HTR-8/SVneo (cell line): ENCODE measurements around the gene PPP2R5B.
A peak's percentile ranks its signal among the peaks of the same experiment; 100 is the strongest.
"Not testable (repeated sequence)": the region's sequence is repeated elsewhere in the genome, so short reads cannot be mapped to it uniquely, and the experiment has no call there.

ENCODE experiments used
- DNase-seq: peaks from one replicate; pipeline ENCODE4 v3.0.0; 2011; ENCODE audit warnings: low spot score, mixed read lengths; ENCODE audit not compliant: insufficient read length
- FAIRE-seq: peaks from 2 replicates; lab custom pipeline; 2011; peaks lifted over from hg19 to GRCh38; lab: Jason Lieb, UNC

PPP2R5B gene

DNA sequence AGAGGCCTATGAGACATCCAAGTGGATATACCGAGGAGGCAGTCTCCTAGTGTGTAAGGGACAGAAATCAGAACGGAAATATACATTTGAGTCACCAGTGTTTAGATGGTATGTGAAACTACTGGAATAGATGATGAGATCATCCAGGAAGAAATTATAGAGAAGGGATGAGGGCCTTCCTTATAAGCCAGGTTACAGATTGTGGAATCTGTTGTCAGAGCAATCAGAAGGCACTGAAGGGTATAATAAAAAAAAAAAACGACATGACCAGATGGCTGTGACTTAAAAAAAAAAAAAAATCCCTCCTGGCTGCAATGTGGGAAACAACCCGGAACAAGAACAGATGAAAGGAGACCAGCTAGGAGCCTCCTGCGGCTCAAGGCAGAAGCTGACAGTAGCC is 44.7 kb downstream of the PPP2R5B start:
- DNase-seq (peak; percentile 44), FAIRE-seq (no peak)

- no peak for FAIRE-seq
- no peak for DNase-seq
Measured at GRCh38 chr11:64970731-64971151, 46.3 kb downstream of the PPP2R5B start.

- no peak for DNase-seq
- FAIRE-seq: no peak
Measured at GRCh38 chr11:64971421-64972233, 47.1 kb downstream of the PPP2R5B start, which contains the start of gene MAJIN. MAJIN (minus strand) TSS chr11:64972108; CDS start chr11:64959405, 12,703 bp downstream.

DNA sequence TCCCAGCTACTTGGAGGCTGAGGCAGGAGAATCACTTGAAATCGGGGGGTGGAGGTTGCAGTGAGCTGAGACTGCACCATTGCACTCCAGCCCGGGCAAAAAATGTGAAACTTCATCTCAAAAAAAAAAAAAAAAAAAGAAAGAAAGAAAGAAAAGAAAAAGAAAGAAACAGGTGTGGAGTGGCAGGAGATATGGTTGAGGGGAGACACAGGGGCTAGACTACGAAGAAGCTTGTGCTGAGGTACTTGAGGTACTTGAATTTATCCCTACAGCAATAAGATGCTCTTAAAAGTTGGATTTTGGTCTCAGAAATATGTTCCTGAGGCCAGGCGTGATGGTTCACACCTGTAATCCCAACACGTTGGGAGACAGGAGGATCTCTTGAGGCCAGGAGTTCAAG is 49.6 kb downstream of the PPP2R5B start:
- FAIRE-seq: no peak
- no peak for DNase-seq

GRCh38 chr11:64976651-64977050 is 52.2 kb downstream of the PPP2R5B start:
- DNase-seq (no peak), FAIRE-seq (no peak)

- FAIRE-seq, DNase-seq: not testable (repeated sequence)
Measured at GRCh38 chr11:64983339-64983738, 58.9 kb downstream of the PPP2R5B start.
